Mammary epithelial cell (primary cell): ENCODE data around the gene CD8B.

Experiments
- CTCF ChIP-seq, 2 donors: IDR thresholded peaks in 1 of 2; conservative IDR thresholded peaks in 1 of 2; 2 replicates each; pipeline ENCODE4 v1.5.1; 2011 to 2012; ENCODE audit warnings: inconsistent platforms in 2 of 2, low read length in 2 of 2, mild to moderate bottlenecking in 2 of 2, control low read depth in 1 of 2, low read depth in 1 of 2; ENCODE audit not compliant: insufficient read depth in 1 of 2; ENCODE audit errors: extremely low read depth in 1 of 2
- EZH2 ChIP-seq: IDR thresholded peaks from 2 replicates; pipeline ENCODE4 v1.6.1; 2012; ENCODE audit warnings: low read length, inconsistent platforms, borderline replicate concordance

DNA sequence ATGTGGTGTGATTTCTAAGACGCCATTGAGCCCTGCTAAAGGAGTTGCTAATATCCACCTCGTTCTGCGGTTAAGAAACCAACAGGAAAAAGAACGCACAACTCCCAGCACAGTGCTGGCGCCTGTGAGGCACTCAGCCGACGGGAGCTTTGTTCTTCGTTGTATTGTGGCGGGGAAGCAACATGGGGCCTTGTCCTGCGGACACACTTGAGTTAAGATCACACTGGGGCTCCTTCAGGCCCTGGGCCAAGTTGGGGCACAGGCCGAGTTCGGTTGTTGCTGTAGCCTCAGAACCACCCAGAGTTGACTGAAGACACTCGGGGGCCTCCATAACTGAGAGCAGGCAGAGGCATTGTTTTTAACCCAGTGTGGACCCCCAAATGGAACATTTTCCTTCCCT is 40.4 kb downstream of the CD8B start:
- TF ChIP-seq CTCF (conservative IDR thresholded peaks at IDR 0.05 in 1 of 2, IDR thresholded peaks at IDR 0.05 in 1 of 2; ENCODE audit: extremely low read depth in 1 of 2, insufficient read depth in 1 of 2, low read depth in 1 of 2, low read length in 2 of 2) (no peak), EZH2 (no peak)
